Measurements from ENCODE around the gene CHST12.
A peak's percentile ranks its signal among the peaks of the same experiment; 100 is the strongest.

Gene CHST12

GRCh38 chr7:2409745-2410414 is 6.5 kb downstream of the CHST12 start:
- peak; percentile 84 for TF ChIP-seq GATA2 (IDR thresholded peaks at IDR 0.05; ENCODE audit: low read depth, low read length)
- TF ChIP-seq GATA3 (IDR thresholded peaks at IDR 0.05; ENCODE audit: low read depth, low read length) = peak; percentile 62; the same call in 1 of the 2 replicates

GRCh38 chr7:2411049-2411448 is 7.6 kb downstream of the CHST12 start:
- TF ChIP-seq GATA2 (IDR thresholded peaks at IDR 0.05; ENCODE audit: low read depth, low read length) (no peak), GATA3 (IDR thresholded peaks at IDR 0.05; ENCODE audit: low read depth, low read length) (no peak)

- TF ChIP-seq GATA2 (IDR thresholded peaks at IDR 0.05; ENCODE audit: low read depth, low read length) = no peak
- TF ChIP-seq GATA3 (IDR thresholded peaks at IDR 0.05; ENCODE audit: low read depth, low read length) = no peak
Observed at GRCh38 chr7:2411815-2412586, 8.6 kb downstream of the CHST12 start.

GRCh38 chr7:2412587-2413201 is 9.3 kb downstream of the CHST12 start:
- TF ChIP-seq GATA2 (IDR thresholded peaks at IDR 0.05; ENCODE audit: low read depth, low read length) = no peak
- no peak for TF ChIP-seq GATA3 (IDR thresholded peaks at IDR 0.05; ENCODE audit: low read depth, low read length)

GRCh38 chr7:2416063-2416462 is 12.7 kb downstream of the CHST12 start:
- TF ChIP-seq GATA2 (IDR thresholded peaks at IDR 0.05; ENCODE audit: low read depth, low read length) = no peak
- TF ChIP-seq GATA3 (IDR thresholded peaks at IDR 0.05; ENCODE audit: low read depth, low read length) = no peak

- TF ChIP-seq GATA3 (IDR thresholded peaks at IDR 0.05; ENCODE audit: low read depth, low read length) = no peak
- TF ChIP-seq GATA2 (IDR thresholded peaks at IDR 0.05; ENCODE audit: low read depth, low read length) = no peak
Observed at GRCh38 chr7:2416650-2417049, 13.2 kb downstream of the CHST12 start.

- no peak for TF ChIP-seq GATA2 (IDR thresholded peaks at IDR 0.05; ENCODE audit: low read depth, low read length)
Observed at GRCh38 chr7:2417981-2418481, 14.6 kb downstream of the CHST12 start.

GRCh38 chr7:2420216-2420933 is 17.0 kb downstream of the CHST12 start:
- TF ChIP-seq GATA3 (IDR thresholded peaks at IDR 0.05; ENCODE audit: low read depth, low read length) (no peak), GATA2 (IDR thresholded peaks at IDR 0.05; ENCODE audit: low read depth, low read length) (no peak)

GRCh38 chr7:2421943-2422310 is 18.5 kb downstream of the CHST12 start:
- TF ChIP-seq GATA2 (IDR thresholded peaks at IDR 0.05; ENCODE audit: low read depth, low read length) = no peak
- TF ChIP-seq GATA3 (IDR thresholded peaks at IDR 0.05; ENCODE audit: low read depth, low read length) = no peak

GRCh38 chr7:2425749-2426148 is 22.3 kb downstream of the CHST12 start:
- TF ChIP-seq GATA3 (IDR thresholded peaks at IDR 0.05; ENCODE audit: low read depth, low read length) = no peak
- TF ChIP-seq GATA2 (IDR thresholded peaks at IDR 0.05; ENCODE audit: low read depth, low read length) = no peak

GRCh38 chr7:2431260-2431867 is 28.0 kb downstream of the CHST12 start:
- no peak for TF ChIP-seq GATA3 (IDR thresholded peaks at IDR 0.05; ENCODE audit: low read depth, low read length)
- TF ChIP-seq GATA2 (IDR thresholded peaks at IDR 0.05; ENCODE audit: low read depth, low read length) = no peak

- TF ChIP-seq GATA3 (IDR thresholded peaks at IDR 0.05; ENCODE audit: low read depth, low read length) (no peak), GATA2 (IDR thresholded peaks at IDR 0.05; ENCODE audit: low read depth, low read length) (no peak)
Observed at GRCh38 chr7:2432910-2433712, 29.7 kb downstream of the CHST12 start.

Measured in SH-SY5Y (cell line).